ENCODE data around the gene SUCO.

SUCO gene

GRCh38 chr1:172529304-172529703 lies 3.6 kb upstream of the SUCO start:
- 0 out of 2 replicates have a peak, but pooled peaks cover 5% of the 10 kb centered on the region for H3K27me3 ChIP-seq (ENCODE audit: low read depth, low read length)
- H3K27ac ChIP-seq (ENCODE audit: low read length), result no peak overlapping the region
- H4K20me1 ChIP-seq (ENCODE audit: insufficient read depth, low read length), result peaks cover 6% of the 10 kb centered on the region; the same call in 1 of the 2 replicates
- no peaks in the 10 kb centered on the region for H3K36me3 ChIP-seq (replicated peaks; ENCODE audit: low read depth, low read length)
- H3K9ac ChIP-seq (ENCODE audit: low read length), result no peak overlapping the region
- no peak overlapping the region for H3K4me3 ChIP-seq (ENCODE audit: low read length)
- H3K79me2 ChIP-seq (ENCODE audit: low read length), result peaks cover 10% of the 10 kb centered on the region
- no peak overlapping the region for H2AFZ ChIP-seq (ENCODE audit: low read depth, low read length)
- no peak for TF ChIP-seq EZH2phosphoT487 (IDR thresholded peaks at IDR 0.05; ENCODE audit: low read depth)
- no peak for TF ChIP-seq CTCF (IDR thresholded peaks at IDR 0.05; ENCODE audit: low read depth, low read length)
- H3K4me1 ChIP-seq (ENCODE audit: low read length), result peaks cover 7% of the 10 kb centered on the region
- no peaks in the 10 kb centered on the region for H3K9me3 ChIP-seq (ENCODE audit: insufficient read depth, low read length)
- no peak overlapping the region for H3K4me2 ChIP-seq (ENCODE audit: low read length)

- no peak for TF ChIP-seq EZH2phosphoT487 (IDR thresholded peaks at IDR 0.05; ENCODE audit: low read depth)
- TF ChIP-seq CTCF (IDR thresholded peaks at IDR 0.05; ENCODE audit: low read depth, low read length), result no peak
- Histone ChIP-seq H3K9ac (ENCODE audit: low read length) (no peak overlapping the region), H4K20me1 (ENCODE audit: insufficient read depth, low read length) (peaks cover 13% of the 10 kb centered on the region; the same call in 1 of the 2 replicates), H3K27me3 (ENCODE audit: low read depth, low read length) (0 out of 2 replicates have a peak, but pooled peaks cover 5% of the 10 kb centered on the region), H3K27ac (ENCODE audit: low read length) (no peak overlapping the region), H3K79me2 (ENCODE audit: low read length) (peaks cover 17% of the 10 kb centered on the region), H3K4me3 (ENCODE audit: low read length) (no peak overlapping the region), H3K4me2 (ENCODE audit: low read length) (no peak overlapping the region), H3K9me3 (ENCODE audit: insufficient read depth, low read length) (no peaks in the 10 kb centered on the region), H3K4me1 (ENCODE audit: low read length) (peaks cover 14% of the 10 kb centered on the region), H2AFZ (ENCODE audit: low read depth, low read length) (no peak overlapping the region), H3K36me3 (replicated peaks; ENCODE audit: low read depth, low read length) (no peaks in the 10 kb centered on the region)
These were observed 3.0 kb upstream of the SUCO start for GRCh38 chr1:172530000-172530399.

GRCh38 chr1:172531412-172532182 lies 1.4 kb upstream of the SUCO start:
- peak overlapping the region; percentile 77 for H3K27ac ChIP-seq (ENCODE audit: low read length)
- H3K4me2 ChIP-seq (ENCODE audit: low read length), result peak overlapping the region; percentile 90
- peak overlapping the region; percentile 99 for H2AFZ ChIP-seq (ENCODE audit: low read depth, low read length)
- H3K9me3 ChIP-seq (ENCODE audit: insufficient read depth, low read length), result no peaks in the 10 kb centered on the region
- H3K27me3 ChIP-seq (ENCODE audit: low read depth, low read length), result 0 out of 2 replicates have a peak, but pooled peaks cover 5% of the 10 kb centered on the region
- H3K4me3 ChIP-seq (ENCODE audit: low read length), result peak overlapping the region; percentile 87
- peak overlapping the region; percentile 81 for H3K9ac ChIP-seq (ENCODE audit: low read length)
- H3K4me1 ChIP-seq (ENCODE audit: low read length), result peaks cover 24% of the 10 kb centered on the region
- H3K36me3 ChIP-seq (replicated peaks; ENCODE audit: low read depth, low read length), result no peaks in the 10 kb centered on the region
- no peak for TF ChIP-seq EZH2phosphoT487 (IDR thresholded peaks at IDR 0.05; ENCODE audit: low read depth)
- TF ChIP-seq CTCF (IDR thresholded peaks at IDR 0.05; ENCODE audit: low read depth, low read length), result no peak
- peaks cover 29% of the 10 kb centered on the region for H4K20me1 ChIP-seq (ENCODE audit: insufficient read depth, low read length)
- peaks cover 33% of the 10 kb centered on the region for H3K79me2 ChIP-seq (ENCODE audit: low read length)

GRCh38 chr1:172532183-172532699 lies 709 bp upstream of the SUCO start:
- Histone ChIP-seq H3K9ac (ENCODE audit: low read length) (peak overlapping the region; percentile 81), H2AFZ (ENCODE audit: low read depth, low read length) (peak overlapping the region; percentile 99), H3K4me1 (ENCODE audit: low read length) (peaks cover 24% of the 10 kb centered on the region), H3K27ac (ENCODE audit: low read length) (peak overlapping the region; percentile 77), H3K4me2 (ENCODE audit: low read length) (peak overlapping the region; percentile 90), H3K4me3 (ENCODE audit: low read length) (peak overlapping the region; percentile 87), H3K27me3 (ENCODE audit: low read depth, low read length) (0 out of 2 replicates have a peak, but pooled peaks cover 5% of the 10 kb centered on the region), H3K79me2 (ENCODE audit: low read length) (peaks cover 40% of the 10 kb centered on the region), H3K36me3 (replicated peaks; ENCODE audit: low read depth, low read length) (no peaks in the 10 kb centered on the region), H3K9me3 (ENCODE audit: insufficient read depth, low read length) (no peaks in the 10 kb centered on the region), H4K20me1 (ENCODE audit: insufficient read depth, low read length) (peaks cover 32% of the 10 kb centered on the region)
- TF ChIP-seq EZH2phosphoT487 (IDR thresholded peaks at IDR 0.05; ENCODE audit: low read depth) (no peak), CTCF (IDR thresholded peaks at IDR 0.05; ENCODE audit: low read depth, low read length) (no peak)
